ENCODE data around the gene TMEM74B. TPM values are rescaled to one million over a fixed set of nuclear protein-coding genes. Genes with fewer than 3 reads are reported as not detected.
A peak's percentile ranks its signal among the peaks of the same experiment; 100 is the strongest.
"Not testable (repeated sequence)": the region's sequence is repeated elsewhere in the genome, so short reads cannot be mapped to it uniquely, and the experiment has no call there.

The TMEM74B gene
- total RNA-seq, 4 donors from 2014 or later: 0.71 to 2.1 (median 1.2) TPM

DNA sequence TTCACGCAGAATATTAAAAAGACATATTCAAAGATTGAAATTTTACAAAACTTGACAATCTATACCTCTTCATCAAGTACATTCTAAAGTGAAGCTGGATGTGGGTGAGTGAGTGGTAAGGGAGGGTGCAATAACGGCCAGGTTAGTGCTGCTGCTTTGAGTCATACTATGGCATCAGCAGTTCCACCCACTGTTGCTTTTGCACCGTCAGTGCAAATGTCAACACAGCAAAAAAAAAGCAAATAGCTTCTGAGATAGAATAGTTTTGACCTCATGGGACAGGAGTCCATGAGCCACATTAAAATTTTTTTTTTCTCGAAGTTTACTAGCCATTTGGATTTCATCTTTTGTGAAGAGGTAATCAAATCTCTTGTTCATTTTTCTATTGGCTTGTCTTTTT, 34.6 kb downstream of the TMEM74B start:
- no peak overlapping the region for H3K27ac ChIP-seq (replicated peaks in 1 of 4)
- no peaks in the 10 kb centered on the region for H3K27me3 ChIP-seq
- H3K4me3 ChIP-seq: no peak overlapping the region
- no peaks in the 10 kb centered on the region for H3K9me3 ChIP-seq
- 80% methylated on average over 4 of the region's 4 CpGs for WGBS
- intact Hi-C loops (cut with DNase I): no loop called here
- TF ChIP-seq EP300 (IDR thresholded peaks at IDR 0.05) (no peak), POLR2A (IDR thresholded peaks at IDR 0.05; ENCODE audit: low read depth) (no peak)
- peaks cover 7 to 69% (median 38%) of the 10 kb centered on the region in 4 donors for H3K36me3 ChIP-seq
- peaks cover 0 to 3% (median 1%) of the 10 kb centered on the region in 4 donors for H3K4me1 ChIP-seq
- DNase-seq (ENCODE audit: extremely low spot score): peak; percentile 5

DNA sequence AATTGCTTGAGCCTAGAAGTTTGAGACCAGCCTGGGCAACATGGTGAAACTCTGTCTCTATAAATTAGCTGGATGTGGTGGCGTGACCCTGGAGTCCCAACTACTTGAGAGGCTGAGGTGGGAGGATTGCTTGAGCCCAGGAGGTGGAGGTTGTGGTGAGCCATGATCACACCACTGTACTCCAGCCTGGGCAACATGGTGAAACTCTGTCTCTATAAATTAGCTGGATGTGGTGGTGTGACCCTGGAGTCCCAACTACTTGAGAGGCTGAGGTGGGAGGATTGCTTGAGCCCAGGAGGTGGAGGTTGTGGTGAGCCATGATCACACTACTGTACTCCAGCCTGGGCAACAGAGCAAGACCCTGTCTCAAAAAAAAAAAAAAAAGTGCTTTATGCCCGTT, 35.0 kb downstream of the TMEM74B start:
- DNase-seq (ENCODE audit: extremely low spot score); intact Hi-C loops (cut with DNase I); H3K4me1 ChIP-seq; H3K9me3 ChIP-seq; H3K4me3 ChIP-seq; H3K27me3 ChIP-seq; H3K27ac ChIP-seq (replicated peaks in 1 of 4): not testable (repeated sequence)
- H3K36me3 ChIP-seq: peaks cover 11 to 69% (median 38%) of the 10 kb centered on the region in 4 donors
- 83% methylated on average over 2 of the region's 2 CpGs for WGBS

DNA sequence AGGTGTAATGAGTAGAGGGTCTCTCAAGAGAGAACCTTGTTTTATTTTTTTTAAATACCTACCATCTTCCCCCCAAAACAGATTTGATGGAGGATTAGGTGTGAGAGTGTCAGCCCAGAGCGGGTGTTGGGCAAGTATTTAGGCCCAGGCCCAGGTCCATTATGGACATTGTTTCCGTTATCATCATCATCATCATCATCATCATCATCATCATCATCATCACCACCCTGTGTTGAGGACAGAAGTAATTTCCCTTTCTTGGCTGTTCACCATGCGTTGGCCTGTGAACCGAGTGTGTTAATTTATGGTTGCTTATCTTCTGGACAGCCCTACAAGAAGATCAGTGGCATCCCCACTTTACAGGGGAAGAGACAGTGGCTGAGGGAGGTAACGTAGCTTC, 37.8 kb downstream of the TMEM74B start:
- peak; percentile 34 for DNase-seq (ENCODE audit: extremely low spot score)
- Histone ChIP-seq H3K9me3 (no peaks in the 10 kb centered on the region), H3K27ac (replicated peaks in 1 of 4) (no peak overlapping the region), H3K4me1 (peaks cover 0 to 7% (median 0%) of the 10 kb centered on the region in 4 donors), H3K36me3 (peaks cover 12 to 63% (median 34%) of the 10 kb centered on the region in 4 donors), H3K4me3 (no peak overlapping the region), H3K27me3 (no peaks in the 10 kb centered on the region)
- TF ChIP-seq POLR2A (IDR thresholded peaks at IDR 0.05; ENCODE audit: low read depth) (no peak), POLR2AphosphoS5 (IDR thresholded peaks at IDR 0.05) (no peak), EP300 (IDR thresholded peaks at IDR 0.05) (no peak)
- TF ChIP-seq, protein P1, sequence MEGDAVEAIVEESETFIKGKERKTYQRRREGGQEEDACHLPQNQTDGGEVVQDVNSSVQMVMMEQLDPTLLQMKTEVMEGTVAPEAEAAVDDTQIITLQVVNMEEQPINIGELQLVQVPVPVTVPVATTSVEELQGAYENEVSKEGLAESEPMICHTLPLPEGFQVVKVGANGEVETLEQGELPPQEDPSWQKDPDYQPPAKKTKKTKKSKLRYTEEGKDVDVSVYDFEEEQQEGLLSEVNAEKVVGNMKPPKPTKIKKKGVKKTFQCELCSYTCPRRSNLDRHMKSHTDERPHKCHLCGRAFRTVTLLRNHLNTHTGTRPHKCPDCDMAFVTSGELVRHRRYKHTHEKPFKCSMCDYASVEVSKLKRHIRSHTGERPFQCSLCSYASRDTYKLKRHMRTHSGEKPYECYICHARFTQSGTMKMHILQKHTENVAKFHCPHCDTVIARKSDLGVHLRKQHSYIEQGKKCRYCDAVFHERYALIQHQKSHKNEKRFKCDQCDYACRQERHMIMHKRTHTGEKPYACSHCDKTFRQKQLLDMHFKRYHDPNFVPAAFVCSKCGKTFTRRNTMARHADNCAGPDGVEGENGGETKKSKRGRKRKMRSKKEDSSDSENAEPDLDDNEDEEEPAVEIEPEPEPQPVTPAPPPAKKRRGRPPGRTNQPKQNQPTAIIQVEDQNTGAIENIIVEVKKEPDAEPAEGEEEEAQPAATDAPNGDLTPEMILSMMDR (IDR thresholded peaks at IDR 0.05): no peak
- 91% methylated on average over 5 of the region's 5 CpGs for WGBS
- intact Hi-C loops (cut with DNase I): no loop called here

DNA sequence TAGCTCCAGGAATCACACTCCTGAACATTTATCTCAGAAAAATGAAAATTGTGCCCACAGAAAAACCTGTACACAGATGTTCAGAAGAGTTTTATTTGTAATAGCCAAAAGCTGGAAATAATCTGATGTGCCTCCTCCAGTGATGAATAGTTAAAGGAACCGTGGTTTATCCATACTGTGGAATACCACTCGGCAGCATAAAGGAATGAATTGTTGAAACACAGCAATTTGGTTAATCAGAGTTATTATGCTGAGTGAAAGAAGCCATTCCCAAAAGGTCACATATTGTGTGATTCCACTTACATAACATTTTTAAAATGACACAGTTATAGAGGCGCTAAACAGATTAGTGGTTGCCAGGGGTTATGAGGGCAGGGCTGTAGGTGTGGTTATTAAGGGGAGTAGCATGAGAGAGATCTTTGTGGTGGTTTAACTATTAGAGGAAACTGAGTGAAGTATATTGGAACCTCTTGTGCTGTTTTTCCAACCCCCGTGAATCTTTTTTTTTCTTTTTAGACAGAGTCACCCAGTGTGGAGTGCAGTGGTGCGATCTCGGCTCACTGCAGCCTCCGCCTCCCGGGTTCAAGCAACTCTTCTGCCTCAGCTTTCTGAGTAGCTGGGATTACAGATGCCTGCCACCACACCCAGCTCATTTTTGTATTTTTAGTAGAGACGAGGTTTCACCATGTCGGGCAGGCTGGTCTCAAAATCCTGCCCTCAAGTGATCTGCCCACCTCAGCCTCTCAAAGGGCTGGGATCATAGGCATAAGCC, 40.2 kb downstream of the TMEM74B start:
- H3K27ac ChIP-seq (replicated peaks in 1 of 4): no peak overlapping the region
- intact Hi-C loops (cut with DNase I): no loop called here
- peak; percentile 12 for DNase-seq (ENCODE audit: extremely low spot score)
- H3K4me3 ChIP-seq: no peak overlapping the region
- WGBS: 84% methylated on average over 10 of the region's 10 CpGs
- peaks cover 0 to 7% (median 0%) of the 10 kb centered on the region in 4 donors for H3K4me1 ChIP-seq
- H3K9me3 ChIP-seq: no peaks in the 10 kb centered on the region
- no peak for TF ChIP-seq EP300 (IDR thresholded peaks at IDR 0.05)
- TF ChIP-seq POLR2A (IDR thresholded peaks at IDR 0.05; ENCODE audit: low read depth): no peak
- H3K36me3 ChIP-seq: peaks cover 24 to 78% (median 47%) of the 10 kb centered on the region in 4 donors
- H3K27me3 ChIP-seq: no peaks in the 10 kb centered on the region

DNA sequence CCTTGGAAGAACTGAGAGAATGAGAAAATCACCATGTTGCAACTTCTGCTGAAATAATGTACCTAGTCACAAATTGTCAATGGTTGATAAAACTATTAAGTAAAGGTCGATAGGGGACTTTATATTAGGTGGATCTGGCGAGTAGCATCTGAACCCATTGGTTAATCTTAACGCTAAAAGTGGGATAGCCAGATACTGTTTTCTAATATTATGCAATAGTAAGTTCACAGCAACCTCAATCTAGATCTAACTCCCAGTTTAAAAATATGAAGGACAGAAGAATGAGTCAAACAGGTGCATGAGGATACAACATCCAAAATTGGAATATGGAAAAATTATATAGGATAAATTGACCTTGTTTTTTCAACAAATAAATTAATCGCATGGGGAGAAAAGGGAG, 47.5 kb downstream of the TMEM74B start:
- Histone ChIP-seq H3K4me1 (no peaks in the 10 kb centered on the region), H3K27me3 (no peaks in the 10 kb centered on the region), H3K9me3 (no peaks in the 10 kb centered on the region), H3K36me3 (peaks cover 43 to 89% (median 70%) of the 10 kb centered on the region in 4 donors), H3K27ac (replicated peaks in 1 of 4) (no peak overlapping the region), H3K4me3 (no peak overlapping the region)
- 86% methylated on average over 4 of the region's 4 CpGs for WGBS
- intact Hi-C loops (cut with DNase I): no loop called here
- no peak for TF ChIP-seq EP300 (IDR thresholded peaks at IDR 0.05)
- TF ChIP-seq POLR2AphosphoS5 (IDR thresholded peaks at IDR 0.05): no peak
- TF ChIP-seq, protein P1 (IDR thresholded peaks at IDR 0.05): no peak
- no peak for TF ChIP-seq POLR2A (IDR thresholded peaks at IDR 0.05; ENCODE audit: low read depth)
- no peak for DNase-seq (ENCODE audit: extremely low spot score)

DNA sequence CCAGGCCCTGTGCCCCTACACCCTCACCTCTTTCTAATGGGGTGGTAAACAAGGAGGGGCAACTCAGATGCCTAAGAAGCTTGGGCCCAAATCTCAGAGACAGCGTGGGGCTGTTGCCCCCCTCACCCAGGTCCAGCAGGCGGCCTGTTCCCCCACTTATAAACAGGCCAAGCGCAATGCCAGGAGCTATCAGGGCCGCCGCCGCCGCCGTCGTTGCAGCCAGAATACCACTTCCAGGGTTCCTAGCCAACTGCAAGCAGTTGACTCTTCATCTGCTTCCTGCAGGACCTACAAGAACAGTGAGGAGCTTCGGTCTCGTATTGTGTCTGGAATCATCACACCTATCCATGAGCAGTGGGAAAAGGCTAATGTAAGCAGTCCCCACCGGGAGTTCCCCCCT, 49.9 kb downstream of the TMEM74B start:
- TF ChIP-seq POLR2AphosphoS5 (IDR thresholded peaks at IDR 0.05): no peak
- no peak for TF ChIP-seq EP300 (IDR thresholded peaks at IDR 0.05)
- no peak for TF ChIP-seq POLR2A (IDR thresholded peaks at IDR 0.05; ENCODE audit: low read depth)
- TF ChIP-seq, protein P1 (IDR thresholded peaks at IDR 0.05): no peak
- Histone ChIP-seq H3K4me1 (peaks cover 0 to 7% (median 0%) of the 10 kb centered on the region in 4 donors), H3K4me3 (no peak overlapping the region), H3K36me3 (peaks cover 37 to 89% (median 77%) of the 10 kb centered on the region in 4 donors), H3K9me3 (no peaks in the 10 kb centered on the region), H3K27me3 (no peaks in the 10 kb centered on the region), H3K27ac (replicated peaks in 1 of 4) (no peak overlapping the region)
- intact Hi-C loops (cut with DNase I): no loop called here
- WGBS: 95% methylated on average over 12 of the region's 12 CpGs
- DNase-seq (ENCODE audit: extremely low spot score): no peak
